ENCODE measurements around the gene OSBPL8. TPM values are rescaled to one million over a fixed set of nuclear protein-coding genes. Genes with fewer than 3 reads are reported as not detected.

The OSBPL8 gene
- total and polyA plus RNA-seq, 12 donors, result 3.7 to 154 (median 45.1) TPM

DNA sequence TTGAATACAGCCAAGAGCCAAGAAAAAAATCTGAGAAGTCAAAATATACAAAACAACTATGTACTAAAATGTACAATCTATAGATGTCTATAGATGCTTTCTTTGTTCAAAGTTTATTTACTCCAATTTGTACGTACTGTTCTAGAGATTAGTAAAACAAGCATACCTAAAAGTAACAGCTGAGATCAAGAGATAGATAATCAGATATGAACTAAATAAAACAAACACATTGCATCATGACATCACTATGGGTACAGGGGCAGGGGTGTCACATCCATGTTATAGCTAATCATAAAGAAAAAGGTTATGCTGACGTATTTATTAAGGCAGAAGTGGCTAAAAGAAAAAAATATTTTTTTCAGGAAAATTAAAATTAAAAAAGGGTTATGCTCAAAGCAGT is 139.3 kb downstream of the OSBPL8 start:
- H3K9me3 ChIP-seq (replicated peaks in 1 of 3), result peaks cover 0 to 8% (median 6%) of the 10 kb centered on the region in 3 donors
- H3K27ac ChIP-seq, result no peak overlapping the region
- DNase-seq, result no peak
- intact Hi-C loops (cut with DNase I), result no loop called here
- H3K36me3 ChIP-seq (replicated peaks in 1 of 2), result no peaks in the 10 kb centered on the region
- peaks cover 0 to 13% of the 10 kb centered on the region in 2 donors for H3K4me1 ChIP-seq (replicated peaks in 1 of 2)
- no peak for TF ChIP-seq POLR2A (IDR thresholded peaks at IDR 0.05)
- TF ChIP-seq, protein P1, sequence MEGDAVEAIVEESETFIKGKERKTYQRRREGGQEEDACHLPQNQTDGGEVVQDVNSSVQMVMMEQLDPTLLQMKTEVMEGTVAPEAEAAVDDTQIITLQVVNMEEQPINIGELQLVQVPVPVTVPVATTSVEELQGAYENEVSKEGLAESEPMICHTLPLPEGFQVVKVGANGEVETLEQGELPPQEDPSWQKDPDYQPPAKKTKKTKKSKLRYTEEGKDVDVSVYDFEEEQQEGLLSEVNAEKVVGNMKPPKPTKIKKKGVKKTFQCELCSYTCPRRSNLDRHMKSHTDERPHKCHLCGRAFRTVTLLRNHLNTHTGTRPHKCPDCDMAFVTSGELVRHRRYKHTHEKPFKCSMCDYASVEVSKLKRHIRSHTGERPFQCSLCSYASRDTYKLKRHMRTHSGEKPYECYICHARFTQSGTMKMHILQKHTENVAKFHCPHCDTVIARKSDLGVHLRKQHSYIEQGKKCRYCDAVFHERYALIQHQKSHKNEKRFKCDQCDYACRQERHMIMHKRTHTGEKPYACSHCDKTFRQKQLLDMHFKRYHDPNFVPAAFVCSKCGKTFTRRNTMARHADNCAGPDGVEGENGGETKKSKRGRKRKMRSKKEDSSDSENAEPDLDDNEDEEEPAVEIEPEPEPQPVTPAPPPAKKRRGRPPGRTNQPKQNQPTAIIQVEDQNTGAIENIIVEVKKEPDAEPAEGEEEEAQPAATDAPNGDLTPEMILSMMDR (IDR thresholded peaks at IDR 0.05), result no peak
- WGBS, 4 donors, result 90 to 97% (median 93%) methylated on average over 2 of the region's 2 CpGs
- no peaks in the 10 kb centered on the region for H3K27me3 ChIP-seq
- H3K4me3 ChIP-seq, result no peak overlapping the region

DNA sequence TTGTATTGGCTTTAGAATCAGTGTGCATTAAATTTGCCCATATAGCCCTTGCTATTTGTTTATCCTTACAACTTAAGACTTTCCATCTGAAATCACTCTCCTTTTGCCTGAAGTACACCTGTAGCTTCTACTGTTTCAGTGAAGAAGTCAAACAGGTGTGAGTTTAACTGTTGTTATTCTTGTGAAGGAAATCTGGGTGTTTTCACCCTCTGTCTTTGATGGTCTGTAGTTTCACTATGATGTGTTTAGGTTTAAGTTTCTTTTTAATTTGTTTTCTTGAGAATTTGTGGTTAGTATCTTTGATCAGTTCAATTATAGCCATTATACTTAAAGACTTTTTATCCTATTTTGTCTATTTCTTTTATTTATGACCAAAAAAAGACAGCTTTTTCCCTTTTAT is 142.5 kb downstream of the OSBPL8 start:
- Histone ChIP-seq H3K4me3 (no peak overlapping the region), H3K27me3 (no peaks in the 10 kb centered on the region), H3K9me3 (replicated peaks in 1 of 3) (no peaks in the 10 kb centered on the region), H3K4me1 (replicated peaks in 1 of 2) (peaks cover 0 to 13% of the 10 kb centered on the region in 2 donors), H3K36me3 (replicated peaks in 1 of 2) (no peaks in the 10 kb centered on the region), H3K27ac (no peak overlapping the region)
- DNase-seq, result no peak
- TF ChIP-seq POLR2A (IDR thresholded peaks at IDR 0.05), result no peak
- TF ChIP-seq, protein P1 (IDR thresholded peaks at IDR 0.05), result no peak
- intact Hi-C loops (cut with DNase I), result no loop called here

DNA sequence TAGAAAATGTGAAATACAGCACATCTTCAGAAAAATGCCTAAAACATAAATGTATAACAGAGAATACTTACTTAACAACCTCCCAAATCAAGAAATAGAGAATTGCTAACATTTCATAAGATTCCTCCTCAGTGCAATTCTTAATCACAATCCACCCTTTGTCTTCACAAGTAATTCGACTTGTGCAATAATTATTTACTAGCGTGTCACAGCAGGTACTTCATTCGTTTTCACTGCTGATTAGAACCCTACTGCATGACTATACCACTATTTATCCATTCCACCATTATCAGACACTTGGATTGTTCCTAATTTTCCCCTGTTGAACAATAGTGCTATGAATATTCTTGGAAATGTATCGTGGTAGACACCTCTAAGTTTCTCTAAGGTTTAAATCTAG is 146.4 kb downstream of the OSBPL8 start:
- H3K36me3 ChIP-seq (replicated peaks in 1 of 2), result no peaks in the 10 kb centered on the region
- TF ChIP-seq, protein P1 (IDR thresholded peaks at IDR 0.05), result no peak
- no peak for TF ChIP-seq POLR2A (IDR thresholded peaks at IDR 0.05)
- no peak overlapping the region for H3K4me3 ChIP-seq
- 93 to 95% (median 95%) methylated on average over 4 of the region's 4 CpGs for WGBS, 4 donors
- intact Hi-C loops (cut with DNase I), result no loop called here
- no peak overlapping the region for H3K27ac ChIP-seq
- no peaks in the 10 kb centered on the region for H3K9me3 ChIP-seq (replicated peaks in 1 of 3)
- no peaks in the 10 kb centered on the region for H3K27me3 ChIP-seq
- no peaks in the 10 kb centered on the region for H3K4me1 ChIP-seq (replicated peaks in 1 of 2)
- DNase-seq, result no peak

DNA sequence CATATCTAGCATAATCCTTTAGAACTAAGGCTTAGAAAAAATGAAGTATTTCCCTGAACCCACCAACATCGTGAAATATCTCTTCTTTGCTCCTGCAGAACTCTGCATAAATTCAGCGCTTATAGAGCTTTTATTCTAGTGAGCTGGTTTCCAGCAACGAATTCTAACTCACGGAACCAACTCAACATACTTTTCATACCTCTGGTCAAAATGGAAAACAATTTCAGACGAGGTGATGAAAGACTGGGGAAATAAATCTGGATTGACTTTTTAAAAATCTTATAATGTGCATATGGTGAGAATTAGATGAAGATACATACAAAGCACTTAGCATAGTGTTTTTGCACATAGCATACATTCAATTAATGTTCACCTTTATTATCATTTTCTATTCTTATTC is 148.8 kb downstream of the OSBPL8 start:
- TF ChIP-seq, protein P1 (IDR thresholded peaks at IDR 0.05), result no peak
- TF ChIP-seq POLR2A (IDR thresholded peaks at IDR 0.05), result no peak
- Histone ChIP-seq H3K4me1 (replicated peaks in 1 of 2) (no peaks in the 10 kb centered on the region), H3K9me3 (replicated peaks in 1 of 3) (no peaks in the 10 kb centered on the region), H3K27ac (no peak overlapping the region), H3K27me3 (no peaks in the 10 kb centered on the region), H3K36me3 (replicated peaks in 1 of 2) (no peaks in the 10 kb centered on the region), H3K4me3 (no peak overlapping the region)
- DNase-seq, result no peak
- intact Hi-C loops (cut with DNase I), result no loop called here
- WGBS, 4 donors, result 87 to 94% (median 91%) methylated on average over 5 of the region's 5 CpGs

Data from adrenal gland (tissue), 12 donors.